GM12864 (cell line): ENCODE data around the gene SYT1.

Experiments
- DNase-seq: peaks from one replicate; pipeline ENCODE4 v3.0.0-alpha.2; 2011; ENCODE audit warnings: low read depth
- H3K4me3 ChIP-seq: 2 replicates; pipeline ENCODE4 v1.5.1; 2011; ENCODE audit warnings: mild to moderate bottlenecking, low read depth, low read length, control low read depth
- TF ChIP-seq, protein P1 (sequence below): IDR thresholded peaks from 2 replicates; pipeline ENCODE4 v1.5.1; 2011; ENCODE audit warnings: low read depth, mild to moderate bottlenecking, moderate library complexity, low read length, control low read depth, inconsistent platforms; ENCODE audit errors: missing control alignments

Gene SYT1

DNA sequence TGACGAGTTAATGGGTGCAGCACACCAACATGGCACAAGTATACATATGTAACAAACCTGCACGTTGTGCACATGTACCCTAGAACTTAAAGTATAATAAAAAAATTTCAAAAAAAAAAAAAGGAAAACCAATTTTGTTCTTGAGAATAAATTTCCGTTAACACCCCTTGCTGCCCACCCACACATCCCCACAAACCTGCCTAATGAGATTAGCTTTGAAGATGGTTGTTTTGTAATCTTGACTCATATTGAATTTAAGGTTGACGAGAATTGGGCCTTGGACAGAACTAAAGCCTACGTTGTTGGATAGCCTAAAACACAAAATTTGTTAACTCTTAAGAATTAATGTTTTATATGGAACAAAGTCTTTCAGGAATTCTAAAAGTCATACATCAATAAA lies 52.9 kb downstream of the SYT1 start:
- TF ChIP-seq, protein P1, sequence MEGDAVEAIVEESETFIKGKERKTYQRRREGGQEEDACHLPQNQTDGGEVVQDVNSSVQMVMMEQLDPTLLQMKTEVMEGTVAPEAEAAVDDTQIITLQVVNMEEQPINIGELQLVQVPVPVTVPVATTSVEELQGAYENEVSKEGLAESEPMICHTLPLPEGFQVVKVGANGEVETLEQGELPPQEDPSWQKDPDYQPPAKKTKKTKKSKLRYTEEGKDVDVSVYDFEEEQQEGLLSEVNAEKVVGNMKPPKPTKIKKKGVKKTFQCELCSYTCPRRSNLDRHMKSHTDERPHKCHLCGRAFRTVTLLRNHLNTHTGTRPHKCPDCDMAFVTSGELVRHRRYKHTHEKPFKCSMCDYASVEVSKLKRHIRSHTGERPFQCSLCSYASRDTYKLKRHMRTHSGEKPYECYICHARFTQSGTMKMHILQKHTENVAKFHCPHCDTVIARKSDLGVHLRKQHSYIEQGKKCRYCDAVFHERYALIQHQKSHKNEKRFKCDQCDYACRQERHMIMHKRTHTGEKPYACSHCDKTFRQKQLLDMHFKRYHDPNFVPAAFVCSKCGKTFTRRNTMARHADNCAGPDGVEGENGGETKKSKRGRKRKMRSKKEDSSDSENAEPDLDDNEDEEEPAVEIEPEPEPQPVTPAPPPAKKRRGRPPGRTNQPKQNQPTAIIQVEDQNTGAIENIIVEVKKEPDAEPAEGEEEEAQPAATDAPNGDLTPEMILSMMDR, result no peak
- no peak overlapping the region for H3K4me3 ChIP-seq
- no peak for DNase-seq

DNA sequence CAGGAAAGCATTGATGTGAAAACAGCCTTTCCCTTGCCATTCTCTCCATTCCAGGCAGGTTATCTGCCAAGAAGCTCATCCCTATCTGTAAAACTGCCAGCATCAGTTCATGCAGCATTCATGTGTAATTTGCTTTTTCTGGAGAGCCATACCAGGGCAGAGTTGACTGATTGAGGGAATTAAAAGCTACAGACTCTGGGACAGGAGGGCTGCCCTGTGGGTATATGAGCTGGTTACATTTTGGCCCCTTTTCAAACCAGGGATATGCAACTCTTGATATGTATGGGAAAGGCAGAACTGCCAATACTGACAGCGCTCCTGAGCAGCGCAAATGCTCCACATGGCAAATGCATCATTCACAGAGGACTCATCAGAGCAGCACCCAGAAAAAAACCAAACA lies 53.7 kb downstream of the SYT1 start:
- H3K4me3 ChIP-seq, result no peak overlapping the region
- TF ChIP-seq, protein P1, result no peak
- no peak for DNase-seq

DNA sequence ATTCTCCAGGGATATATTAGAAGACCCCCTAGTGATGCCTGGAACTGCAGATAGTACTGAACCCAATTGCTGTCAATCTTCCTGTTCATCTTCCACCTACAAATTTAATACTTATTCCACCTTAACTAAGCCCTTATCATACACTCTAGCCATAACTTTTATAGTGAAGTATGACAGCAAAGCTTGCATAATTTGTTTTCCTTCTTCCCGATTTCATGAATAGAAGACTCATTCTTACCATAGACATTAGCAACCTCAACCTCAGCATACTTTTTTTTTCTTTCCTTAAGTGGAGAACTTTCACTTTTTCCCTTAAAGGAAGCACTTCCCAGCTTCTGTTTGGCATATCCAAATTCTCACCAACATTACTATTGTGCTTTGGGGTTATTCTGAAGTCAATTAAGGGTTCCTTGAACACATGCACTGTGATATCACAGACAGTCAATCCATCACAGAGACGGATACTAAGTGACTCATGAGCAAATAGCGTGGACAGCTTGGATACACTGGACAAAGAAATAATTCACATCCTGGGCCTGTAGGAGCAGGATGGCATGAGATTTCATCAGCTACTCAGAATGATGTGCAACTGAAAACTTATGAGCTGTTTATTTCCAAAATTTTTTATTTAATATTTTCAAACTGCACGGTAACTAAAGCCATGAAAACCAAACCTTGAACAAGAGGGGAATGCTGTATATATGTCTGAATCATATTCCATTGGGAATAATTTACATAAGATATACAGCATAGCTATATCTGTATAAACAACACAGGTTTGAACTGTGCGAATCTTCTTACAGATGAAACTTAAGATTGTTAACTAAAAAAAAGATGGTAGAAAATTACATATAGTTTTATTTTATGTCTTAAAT lies 63.9 kb downstream of the SYT1 start:
- H3K4me3 ChIP-seq, result no peak overlapping the region
- TF ChIP-seq, protein P1, result no peak
- no peak for DNase-seq

DNA sequence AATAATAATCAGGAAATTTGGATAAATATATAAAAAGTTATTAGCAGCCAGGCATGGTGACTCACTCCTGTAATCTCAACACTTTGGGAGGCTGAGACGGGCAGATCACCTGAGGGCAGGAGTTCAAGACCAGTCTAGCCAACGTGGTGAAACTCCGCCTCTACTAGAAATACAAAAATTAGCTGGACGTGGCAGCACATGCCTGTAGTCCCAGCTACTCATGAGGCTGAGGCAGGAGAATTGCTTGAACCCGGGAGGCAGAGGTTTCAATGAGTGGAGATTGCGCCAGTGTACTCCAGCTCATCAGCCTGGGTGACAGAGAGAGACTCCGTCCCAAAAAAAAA lies 64.5 kb downstream of the SYT1 start:
- no peak overlapping the region for H3K4me3 ChIP-seq
- TF ChIP-seq, protein P1, result no peak
- no peak for DNase-seq

DNA sequence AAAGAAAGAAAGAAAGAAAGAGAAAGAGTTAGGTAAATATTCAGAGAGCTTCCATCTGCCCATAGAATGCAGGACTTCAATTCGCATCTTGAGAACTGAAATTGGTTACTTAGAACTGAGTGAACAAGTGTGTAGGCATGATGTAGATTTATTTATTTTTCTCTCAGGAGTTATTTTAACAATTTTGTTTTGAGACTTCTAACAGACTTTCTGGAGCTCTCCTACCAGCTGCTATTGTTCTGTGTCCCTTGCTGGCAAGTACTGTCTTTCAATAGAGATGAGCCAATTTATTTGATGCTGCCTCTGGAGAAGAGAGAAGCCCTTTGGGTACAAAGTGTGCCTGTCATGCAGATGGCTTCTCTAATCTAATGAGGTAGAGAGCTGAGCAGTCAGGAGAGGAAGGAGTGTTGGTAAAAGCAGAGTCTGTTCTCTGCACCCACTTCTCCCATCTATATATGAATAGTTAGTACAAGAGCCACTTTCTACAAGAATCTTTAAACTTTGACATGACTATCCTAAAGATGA lies 67.0 kb downstream of the SYT1 start:
- H3K4me3 ChIP-seq, result no peak overlapping the region
- no peak for DNase-seq
- TF ChIP-seq, protein P1, result no peak

DNA sequence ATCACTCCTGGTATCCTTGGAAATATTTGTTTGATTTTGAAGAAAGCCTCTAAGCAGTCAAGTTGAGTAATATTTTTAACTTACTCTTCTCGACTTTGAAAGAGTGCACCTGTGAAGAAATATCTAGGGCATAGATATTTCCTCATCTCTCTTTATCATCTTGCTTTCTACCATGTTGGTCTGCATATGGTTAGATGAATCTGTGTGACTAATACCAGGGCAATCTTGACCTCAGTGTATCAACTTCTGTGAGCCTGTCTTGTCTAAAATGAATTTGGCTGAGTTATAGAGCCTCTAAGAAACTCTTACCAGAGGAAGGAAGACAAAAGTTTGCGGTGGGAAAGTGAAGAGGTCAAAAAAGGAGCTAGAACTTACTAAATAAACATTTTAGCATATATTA lies 68.4 kb downstream of the SYT1 start:
- no peak overlapping the region for H3K4me3 ChIP-seq
- TF ChIP-seq, protein P1, result no peak
- no peak for DNase-seq
